PC-3 (cell line): ENCODE results near the gene MACROD2. TPM values are rescaled to one million over a fixed set of nuclear protein-coding genes. Genes with fewer than 3 reads are reported as not detected.

Source experiments
- ATAC-seq: fragments of 200-7000 bp; cut with Tn5 transposase; 2 replicates; pipeline ENCODE4 v1.9.1; 2020; ENCODE audit warnings: mild to moderate bottlenecking, moderate library complexity
- BruUV-seq: library from RNA; stranded (reverse); fragments of 400-500 nt; replicated peaks from 2 replicates; lab custom pipeline; 2021; lab: Mats Ljungman, UMichigan
- CTCF ChIA-PET: fragments of 300-600 bp; sonication (Branson Sonifier 250); formaldehyde crosslinking; loops from one replicate; lab custom pipeline; 2022; ENCODE audit warnings: antibody characterized with exemption; lab: Charles Lee
- POLR2A ChIA-PET: fragments of 300-600 bp; sonication (Branson Sonifier 250); formaldehyde crosslinking; loops from one replicate; lab custom pipeline; 2022; ENCODE audit warnings: antibody characterized with exemption; ENCODE audit not compliant: unreplicated experiment; lab: Charles Lee
- DNase-seq: peaks from one replicate; pipeline ENCODE4 v3.0.0-alpha.2; 2015
- H2AFZ ChIP-seq: fragments of 300-600 bp; sonication (generic); 2 replicates; pipeline ENCODE4 v1.6.0; 2016; ENCODE audit warnings: antibody characterized with exemption, low read length
- H3F3A ChIP-seq: fragments of 300-600 bp; sonication (generic); one replicate; pipeline ENCODE4 v1.6.0; 2017; ENCODE audit warnings: antibody characterized with exemption, low read length, control low read depth, mild to moderate bottlenecking; ENCODE audit not compliant: unreplicated experiment
- H3K27ac ChIP-seq: fragments of 300-600 bp; sonication (generic); 2 replicates; pipeline ENCODE4 v1.5.1; 2016; ENCODE audit warnings: mild to moderate bottlenecking, low read length
- H3K27me3 ChIP-seq: fragments of 300-600 bp; sonication (generic); 2 replicates; pipeline ENCODE4 v1.6.1; 2016; ENCODE audit warnings: low read length, mixed read lengths
- H3K36me3 ChIP-seq: fragments of 300-600 bp; sonication (generic); 2 replicates; pipeline ENCODE4 v1.6.1; 2016; ENCODE audit warnings: low read depth, mixed run types, low read length, mixed read lengths
- H3K4me1 ChIP-seq: fragments of 300-600 bp; sonication (generic); 2 replicates; pipeline ENCODE4 v1.5.1; 2016; ENCODE audit warnings: low read length; ENCODE audit not compliant: insufficient read depth
- H3K4me2 ChIP-seq: fragments of 300-600 bp; sonication (generic); 2 replicates; pipeline ENCODE4 v1.6.0; 2016; ENCODE audit warnings: low read length
- H3K4me3 ChIP-seq: fragments of 300-600 bp; sonication (generic); 2 replicates; pipeline ENCODE4 v1.5.1; 2016; ENCODE audit warnings: mild to moderate bottlenecking, low read length, mixed read lengths
- H3K79me2 ChIP-seq: fragments of 300-600 bp; sonication (generic); 2 replicates; pipeline ENCODE4 v1.6.1; 2017; ENCODE audit warnings: low read length, mixed read lengths
- H3K9ac ChIP-seq: fragments of 300-600 bp; sonication (generic); 2 replicates; pipeline ENCODE4 v1.6.0; 2016; ENCODE audit warnings: mild to moderate bottlenecking, low read length
- H3K9me2 ChIP-seq: fragments of 300-600 bp; sonication (generic); replicated peaks from 2 replicates; pipeline ENCODE4 v1.6.1; 2016; ENCODE audit warnings: mixed run types, low read length, mixed read lengths
- H3K9me3 ChIP-seq: fragments of 300-600 bp; sonication (generic); 2 replicates; pipeline ENCODE4 v1.6.1; 2016; ENCODE audit warnings: low read length, mixed read lengths
- H4K20me1 ChIP-seq: fragments of 300-600 bp; sonication (generic); 2 replicates; pipeline ENCODE4 v1.6.1; 2016; ENCODE audit warnings: low read length, mixed read lengths
- EZH2 ChIP-seq: fragments of 300-600 bp; sonication (generic); IDR thresholded peaks from one replicate; pipeline ENCODE4 v1.6.1; 2017; ENCODE audit warnings: antibody characterized with exemption, mild to moderate bottlenecking, low read length; ENCODE audit not compliant: unreplicated experiment
- EZH2phosphoT487 ChIP-seq: fragments of 300-600 bp; sonication (generic); IDR thresholded peaks from 2 replicates; pipeline ENCODE4 v1.6.1; 2018; ENCODE audit warnings: mild to moderate bottlenecking, antibody characterized with exemption, low read length, borderline replicate concordance
- intact Hi-C: fragments of 100-400 bp; cut with micrococcal nuclease; formaldehyde crosslinking; loops from 2 replicates; pipeline ENCODE4 v1.9.0; 2023
- total RNA-seq: library from RNA; depleted of rRNA; stranded (reverse); fragments of >200 nt; gene quantifications from 2 replicates; pipeline ENCODE4 v1.2.3, GENCODE V29; 2014
- TF ChIP-seq, protein P1 (sequence below): fragments of 300-600 bp; sonication (generic); conservative IDR thresholded peaks from 2 replicates; pipeline ENCODE4 v1.5.1; 2017; ENCODE audit warnings: antibody characterized with exemption, low read depth, mild to moderate bottlenecking, low read length

MACROD2 gene
- total RNA-seq, 1 experiment from 2014 or later, result 3.1 TPM

- H3K9me2 ChIP-seq, result no peaks in the 10 kb centered on the region
- ATAC-seq, result no peak
- no peaks in the 10 kb centered on the region for H3K79me2 ChIP-seq
- TF ChIP-seq EZH2 (no peak), EZH2phosphoT487 (no peak)
- TF ChIP-seq, protein P1, sequence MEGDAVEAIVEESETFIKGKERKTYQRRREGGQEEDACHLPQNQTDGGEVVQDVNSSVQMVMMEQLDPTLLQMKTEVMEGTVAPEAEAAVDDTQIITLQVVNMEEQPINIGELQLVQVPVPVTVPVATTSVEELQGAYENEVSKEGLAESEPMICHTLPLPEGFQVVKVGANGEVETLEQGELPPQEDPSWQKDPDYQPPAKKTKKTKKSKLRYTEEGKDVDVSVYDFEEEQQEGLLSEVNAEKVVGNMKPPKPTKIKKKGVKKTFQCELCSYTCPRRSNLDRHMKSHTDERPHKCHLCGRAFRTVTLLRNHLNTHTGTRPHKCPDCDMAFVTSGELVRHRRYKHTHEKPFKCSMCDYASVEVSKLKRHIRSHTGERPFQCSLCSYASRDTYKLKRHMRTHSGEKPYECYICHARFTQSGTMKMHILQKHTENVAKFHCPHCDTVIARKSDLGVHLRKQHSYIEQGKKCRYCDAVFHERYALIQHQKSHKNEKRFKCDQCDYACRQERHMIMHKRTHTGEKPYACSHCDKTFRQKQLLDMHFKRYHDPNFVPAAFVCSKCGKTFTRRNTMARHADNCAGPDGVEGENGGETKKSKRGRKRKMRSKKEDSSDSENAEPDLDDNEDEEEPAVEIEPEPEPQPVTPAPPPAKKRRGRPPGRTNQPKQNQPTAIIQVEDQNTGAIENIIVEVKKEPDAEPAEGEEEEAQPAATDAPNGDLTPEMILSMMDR, result no peak
- no peaks in the 10 kb centered on the region for H3K9me3 ChIP-seq
- H3K36me3 ChIP-seq, result no peaks in the 10 kb centered on the region
- POLR2A ChIA-PET, result interaction anchor here (0.5 kb wide), 1 partner anchor 42 kb away, joined by 6 read pairs; no protein-coding TSS in a partner anchor
- no peak overlapping the region for H3K4me2 ChIP-seq
- H3K27me3 ChIP-seq, result no peaks in the 10 kb centered on the region
- intact Hi-C loops, result no loop called here
- H3K4me3 ChIP-seq, result no peak overlapping the region
- H2AFZ ChIP-seq, result no peak overlapping the region
- H3K27ac ChIP-seq, result no peak overlapping the region
- no peaks in the 10 kb centered on the region for H3F3A ChIP-seq
- H3K4me1 ChIP-seq, result no peaks in the 10 kb centered on the region
- DNase-seq, result no peak
- no TSS peak for BruUV-seq
- H3K9ac ChIP-seq, result no peak overlapping the region
- CTCF ChIA-PET, result no interaction called here
- H4K20me1 ChIP-seq, result no peaks in the 10 kb centered on the region
Measured at GRCh38 chr20:14005996-14006395, 10.7 kb downstream of the MACROD2 start.

GRCh38 chr20:14009208-14009607 is 13.9 kb downstream of the MACROD2 start:
- H3K27ac ChIP-seq, result no peak overlapping the region
- H3K4me1 ChIP-seq, result no peaks in the 10 kb centered on the region
- H4K20me1 ChIP-seq, result no peaks in the 10 kb centered on the region
- POLR2A ChIA-PET, result no interaction called here
- no peak overlapping the region for H3K9ac ChIP-seq
- no peaks in the 10 kb centered on the region for H3K9me3 ChIP-seq
- no peak overlapping the region for H3K4me3 ChIP-seq
- ATAC-seq (peak; percentile 45; the same call in 1 of the 2 replicates), DNase-seq (peak; percentile 25)
- H3F3A ChIP-seq, result no peaks in the 10 kb centered on the region
- no peaks in the 10 kb centered on the region for H3K79me2 ChIP-seq
- no peaks in the 10 kb centered on the region for H3K27me3 ChIP-seq
- intact Hi-C loops, result no loop called here
- no peaks in the 10 kb centered on the region for H3K36me3 ChIP-seq
- BruUV-seq, result no TSS peak
- no peak for TF ChIP-seq EZH2phosphoT487
- TF ChIP-seq, protein P1, result no peak
- no peak for TF ChIP-seq EZH2
- no peak overlapping the region for H2AFZ ChIP-seq
- H3K9me2 ChIP-seq, result no peaks in the 10 kb centered on the region
- no peak overlapping the region for H3K4me2 ChIP-seq
- CTCF ChIA-PET, result no interaction called here

- H3K9me2 ChIP-seq, result no peaks in the 10 kb centered on the region
- intact Hi-C loops, result no loop called here
- ChIA-PET POLR2A (no interaction called here), CTCF (no interaction called here)
- no peak for DNase-seq
- H3K4me1 ChIP-seq, result no peaks in the 10 kb centered on the region
- no peaks in the 10 kb centered on the region for H3K36me3 ChIP-seq
- H3K79me2 ChIP-seq, result no peaks in the 10 kb centered on the region
- no peaks in the 10 kb centered on the region for H3K27me3 ChIP-seq
- ATAC-seq, result no peak
- no peak overlapping the region for H3K9ac ChIP-seq
- TF ChIP-seq, protein P1, result no peak
- no peak overlapping the region for H3K27ac ChIP-seq
- H3F3A ChIP-seq, result no peaks in the 10 kb centered on the region
- no peak overlapping the region for H2AFZ ChIP-seq
- BruUV-seq, result no TSS peak
- no peak overlapping the region for H3K4me3 ChIP-seq
- H3K4me2 ChIP-seq, result no peak overlapping the region
- no peaks in the 10 kb centered on the region for H4K20me1 ChIP-seq
- H3K9me3 ChIP-seq, result no peaks in the 10 kb centered on the region
Measured at GRCh38 chr20:14012671-14013070, 17.4 kb downstream of the MACROD2 start.
